ENCODE results near the gene RPL32. TPM values are rescaled to one million over a fixed set of nuclear protein-coding genes. Genes with fewer than 3 reads are reported as not detected.

RPL32 gene
- total RNA-seq, 1 experiment from 2014 or later: 1,643 TPM

DNA sequence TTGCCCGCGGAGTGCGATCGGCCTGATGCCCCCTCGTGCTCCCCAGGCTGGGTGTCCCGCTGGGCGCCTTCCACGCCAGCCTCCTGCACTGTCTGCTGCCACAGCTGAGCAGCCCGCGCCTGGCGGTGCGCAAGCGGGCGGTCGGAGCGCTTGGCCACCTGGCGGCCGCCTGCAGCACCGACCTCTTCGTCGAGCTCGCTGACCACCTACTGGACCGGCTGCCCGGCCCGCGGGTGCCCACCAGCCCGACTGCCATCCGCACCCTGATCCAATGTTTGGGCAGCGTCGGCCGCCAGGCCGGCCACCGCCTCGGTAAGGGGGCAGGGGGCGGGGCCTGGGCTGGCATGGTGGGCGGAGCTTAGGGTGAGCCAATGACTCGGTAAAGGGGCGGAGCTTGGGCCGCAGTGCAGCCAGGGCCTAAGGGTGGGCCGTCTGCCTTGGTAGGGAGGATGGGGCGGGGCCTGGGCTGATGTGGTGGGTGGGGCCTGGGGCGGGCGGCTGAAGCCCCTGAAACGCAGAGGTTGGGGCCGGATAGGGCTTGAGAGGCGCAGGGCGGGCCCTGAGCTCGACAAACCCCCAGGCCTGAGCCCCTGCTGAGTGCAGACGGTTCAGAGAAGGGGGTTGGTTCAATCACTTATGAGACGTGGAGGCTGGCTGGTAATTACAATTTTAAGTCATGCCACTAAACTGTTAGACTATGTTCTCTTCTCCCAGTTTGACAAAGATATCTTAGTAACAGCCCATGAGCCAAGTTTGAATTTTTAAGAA lies 31.2 kb downstream of the RPL32 start:
- peak; percentile 99 for DNase-seq (ENCODE audit: low spot score)
- Mint-ChIP-seq H3K27ac (peak overlapping the region; percentile 63; the same call in 1 of the 2 replicates), H3K4me1 (peaks cover 13% of the 10 kb centered on the region), H3K9me3 (no peaks in the 10 kb centered on the region), H3K27me3 (ENCODE audit: low read depth) (no peaks in the 10 kb centered on the region; the same call in 1 of the 2 replicates), H3K36me3 (no peaks in the 10 kb centered on the region; the same call in 1 of the 2 replicates), H3K4me3 (peak overlapping the region; percentile 61)
- ChIA-PET POLR2A (interaction anchor here (0.6 to 1.2 kb wide), 5 partner anchors 14 to 115 kb away, joined by 3 to 6 read pairs (median 3); partner anchors contain the start of genes CAND2 and RPL32), CTCF (interaction anchor here (0.6 to 4.3 kb wide), 38 partner anchors 9 to 419 kb away, joined by 3 to 62 read pairs (median 4); partner anchors contain the start of genes CAND2, MKRN2OS, RAF1 and RPL32)
- peak; percentile 99 for ATAC-seq
- TF ChIP-seq CBFB (CRISPR knock-in tag; IDR thresholded peaks at IDR 0.05; ENCODE audit: low read depth) (no peak), ZNF423 (CRISPR knock-in tag; IDR thresholded peaks at IDR 0.05) (peak; percentile 70), CREM (CRISPR knock-in tag; IDR thresholded peaks at IDR 0.05) (0 out of 2 replicates have a peak, but pooled peaks have one; percentile 41), ESRRA (CRISPR knock-in tag; IDR thresholded peaks at IDR 0.05; ENCODE audit: borderline replicate concordance) (peak; percentile 69; the same call in 1 of the 2 replicates), SP1 (CRISPR knock-in tag; conservative IDR thresholded peaks at IDR 0.05) (0 out of 2 replicates have a peak, but pooled peaks have one; percentile 53), SOX15 (CRISPR knock-in tag; IDR thresholded peaks at IDR 0.05) (no peak), GABPB1 (CRISPR knock-in tag; IDR thresholded peaks at IDR 0.05) (peak; percentile 26; the same call in 1 of the 2 replicates), TEAD1 (CRISPR knock-in tag; IDR thresholded peaks at IDR 0.05) (0 out of 2 replicates have a peak, but pooled peaks have one; percentile 42), KAT7 (CRISPR knock-in tag; IDR thresholded peaks at IDR 0.05; ENCODE audit: borderline replicate concordance) (0 out of 2 replicates have a peak, but pooled peaks have one; percentile 40), ELF4 (CRISPR knock-in tag; IDR thresholded peaks at IDR 0.05; ENCODE audit: low read depth) (no peak)
- TF ChIP-seq, protein P1, sequence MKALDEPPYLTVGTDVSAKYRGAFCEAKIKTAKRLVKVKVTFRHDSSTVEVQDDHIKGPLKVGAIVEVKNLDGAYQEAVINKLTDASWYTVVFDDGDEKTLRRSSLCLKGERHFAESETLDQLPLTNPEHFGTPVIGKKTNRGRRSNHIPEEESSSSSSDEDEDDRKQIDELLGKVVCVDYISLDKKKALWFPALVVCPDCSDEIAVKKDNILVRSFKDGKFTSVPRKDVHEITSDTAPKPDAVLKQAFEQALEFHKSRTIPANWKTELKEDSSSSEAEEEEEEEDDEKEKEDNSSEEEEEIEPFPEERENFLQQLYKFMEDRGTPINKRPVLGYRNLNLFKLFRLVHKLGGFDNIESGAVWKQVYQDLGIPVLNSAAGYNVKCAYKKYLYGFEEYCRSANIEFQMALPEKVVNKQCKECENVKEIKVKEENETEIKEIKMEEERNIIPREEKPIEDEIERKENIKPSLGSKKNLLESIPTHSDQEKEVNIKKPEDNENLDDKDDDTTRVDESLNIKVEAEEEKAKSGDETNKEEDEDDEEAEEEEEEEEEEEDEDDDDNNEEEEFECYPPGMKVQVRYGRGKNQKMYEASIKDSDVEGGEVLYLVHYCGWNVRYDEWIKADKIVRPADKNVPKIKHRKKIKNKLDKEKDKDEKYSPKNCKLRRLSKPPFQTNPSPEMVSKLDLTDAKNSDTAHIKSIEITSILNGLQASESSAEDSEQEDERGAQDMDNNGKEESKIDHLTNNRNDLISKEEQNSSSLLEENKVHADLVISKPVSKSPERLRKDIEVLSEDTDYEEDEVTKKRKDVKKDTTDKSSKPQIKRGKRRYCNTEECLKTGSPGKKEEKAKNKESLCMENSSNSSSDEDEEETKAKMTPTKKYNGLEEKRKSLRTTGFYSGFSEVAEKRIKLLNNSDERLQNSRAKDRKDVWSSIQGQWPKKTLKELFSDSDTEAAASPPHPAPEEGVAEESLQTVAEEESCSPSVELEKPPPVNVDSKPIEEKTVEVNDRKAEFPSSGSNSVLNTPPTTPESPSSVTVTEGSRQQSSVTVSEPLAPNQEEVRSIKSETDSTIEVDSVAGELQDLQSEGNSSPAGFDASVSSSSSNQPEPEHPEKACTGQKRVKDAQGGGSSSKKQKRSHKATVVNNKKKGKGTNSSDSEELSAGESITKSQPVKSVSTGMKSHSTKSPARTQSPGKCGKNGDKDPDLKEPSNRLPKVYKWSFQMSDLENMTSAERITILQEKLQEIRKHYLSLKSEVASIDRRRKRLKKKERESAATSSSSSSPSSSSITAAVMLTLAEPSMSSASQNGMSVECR (CRISPR knock-in tag; IDR thresholded peaks at IDR 0.05; ENCODE audit: borderline replicate concordance): peak; percentile 45; the same call in 1 of the 2 replicates
- TF ChIP-seq, protein P2, sequence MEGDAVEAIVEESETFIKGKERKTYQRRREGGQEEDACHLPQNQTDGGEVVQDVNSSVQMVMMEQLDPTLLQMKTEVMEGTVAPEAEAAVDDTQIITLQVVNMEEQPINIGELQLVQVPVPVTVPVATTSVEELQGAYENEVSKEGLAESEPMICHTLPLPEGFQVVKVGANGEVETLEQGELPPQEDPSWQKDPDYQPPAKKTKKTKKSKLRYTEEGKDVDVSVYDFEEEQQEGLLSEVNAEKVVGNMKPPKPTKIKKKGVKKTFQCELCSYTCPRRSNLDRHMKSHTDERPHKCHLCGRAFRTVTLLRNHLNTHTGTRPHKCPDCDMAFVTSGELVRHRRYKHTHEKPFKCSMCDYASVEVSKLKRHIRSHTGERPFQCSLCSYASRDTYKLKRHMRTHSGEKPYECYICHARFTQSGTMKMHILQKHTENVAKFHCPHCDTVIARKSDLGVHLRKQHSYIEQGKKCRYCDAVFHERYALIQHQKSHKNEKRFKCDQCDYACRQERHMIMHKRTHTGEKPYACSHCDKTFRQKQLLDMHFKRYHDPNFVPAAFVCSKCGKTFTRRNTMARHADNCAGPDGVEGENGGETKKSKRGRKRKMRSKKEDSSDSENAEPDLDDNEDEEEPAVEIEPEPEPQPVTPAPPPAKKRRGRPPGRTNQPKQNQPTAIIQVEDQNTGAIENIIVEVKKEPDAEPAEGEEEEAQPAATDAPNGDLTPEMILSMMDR (IDR thresholded peaks at IDR 0.05): peak; percentile 59
- TF ChIP-seq, protein P3, sequence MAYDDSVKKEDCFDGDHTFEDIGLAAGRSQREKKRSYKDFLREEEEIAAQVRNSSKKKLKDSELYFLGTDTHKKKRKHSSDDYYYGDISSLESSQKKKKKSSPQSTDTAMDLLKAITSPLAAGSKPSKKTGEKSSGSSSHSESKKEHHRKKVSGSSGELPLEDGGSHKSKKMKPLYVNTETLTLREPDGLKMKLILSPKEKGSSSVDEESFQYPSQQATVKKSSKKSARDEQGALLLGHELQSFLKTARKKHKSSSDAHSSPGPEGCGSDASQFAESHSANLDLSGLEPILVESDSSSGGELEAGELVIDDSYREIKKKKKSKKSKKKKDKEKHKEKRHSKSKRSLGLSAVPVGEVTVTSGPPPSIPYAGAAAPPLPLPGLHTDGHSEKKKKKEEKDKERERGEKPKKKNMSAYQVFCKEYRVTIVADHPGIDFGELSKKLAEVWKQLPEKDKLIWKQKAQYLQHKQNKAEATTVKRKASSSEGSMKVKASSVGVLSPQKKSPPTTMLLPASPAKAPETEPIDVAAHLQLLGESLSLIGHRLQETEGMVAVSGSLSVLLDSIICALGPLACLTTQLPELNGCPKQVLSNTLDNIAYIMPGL (CRISPR knock-in tag; IDR thresholded peaks at IDR 0.05): peak; percentile 47; the same call in 1 of the 2 replicates
- TF ChIP-seq, protein P4, sequence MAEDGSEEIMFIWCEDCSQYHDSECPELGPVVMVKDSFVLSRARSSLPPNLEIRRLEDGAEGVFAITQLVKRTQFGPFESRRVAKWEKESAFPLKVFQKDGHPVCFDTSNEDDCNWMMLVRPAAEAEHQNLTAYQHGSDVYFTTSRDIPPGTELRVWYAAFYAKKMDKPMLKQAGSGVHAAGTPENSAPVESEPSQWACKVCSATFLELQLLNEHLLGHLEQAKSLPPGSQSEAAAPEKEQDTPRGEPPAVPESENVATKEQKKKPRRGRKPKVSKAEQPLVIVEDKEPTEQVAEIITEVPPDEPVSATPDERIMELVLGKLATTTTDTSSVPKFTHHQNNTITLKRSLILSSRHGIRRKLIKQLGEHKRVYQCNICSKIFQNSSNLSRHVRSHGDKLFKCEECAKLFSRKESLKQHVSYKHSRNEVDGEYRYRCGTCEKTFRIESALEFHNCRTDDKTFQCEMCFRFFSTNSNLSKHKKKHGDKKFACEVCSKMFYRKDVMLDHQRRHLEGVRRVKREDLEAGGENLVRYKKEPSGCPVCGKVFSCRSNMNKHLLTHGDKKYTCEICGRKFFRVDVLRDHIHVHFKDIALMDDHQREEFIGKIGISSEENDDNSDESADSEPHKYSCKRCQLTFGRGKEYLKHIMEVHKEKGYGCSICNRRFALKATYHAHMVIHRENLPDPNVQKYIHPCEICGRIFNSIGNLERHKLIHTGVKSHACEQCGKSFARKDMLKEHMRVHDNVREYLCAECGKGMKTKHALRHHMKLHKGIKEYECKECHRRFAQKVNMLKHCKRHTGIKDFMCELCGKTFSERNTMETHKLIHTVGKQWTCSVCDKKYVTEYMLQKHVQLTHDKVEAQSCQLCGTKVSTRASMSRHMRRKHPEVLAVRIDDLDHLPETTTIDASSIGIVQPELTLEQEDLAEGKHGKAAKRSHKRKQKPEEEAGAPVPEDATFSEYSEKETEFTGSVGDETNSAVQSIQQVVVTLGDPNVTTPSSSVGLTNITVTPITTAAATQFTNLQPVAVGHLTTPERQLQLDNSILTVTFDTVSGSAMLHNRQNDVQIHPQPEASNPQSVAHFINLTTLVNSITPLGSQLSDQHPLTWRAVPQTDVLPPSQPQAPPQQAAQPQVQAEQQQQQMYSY (CRISPR knock-in tag; IDR thresholded peaks at IDR 0.05): no peak
- TF ChIP-seq, protein P5, sequence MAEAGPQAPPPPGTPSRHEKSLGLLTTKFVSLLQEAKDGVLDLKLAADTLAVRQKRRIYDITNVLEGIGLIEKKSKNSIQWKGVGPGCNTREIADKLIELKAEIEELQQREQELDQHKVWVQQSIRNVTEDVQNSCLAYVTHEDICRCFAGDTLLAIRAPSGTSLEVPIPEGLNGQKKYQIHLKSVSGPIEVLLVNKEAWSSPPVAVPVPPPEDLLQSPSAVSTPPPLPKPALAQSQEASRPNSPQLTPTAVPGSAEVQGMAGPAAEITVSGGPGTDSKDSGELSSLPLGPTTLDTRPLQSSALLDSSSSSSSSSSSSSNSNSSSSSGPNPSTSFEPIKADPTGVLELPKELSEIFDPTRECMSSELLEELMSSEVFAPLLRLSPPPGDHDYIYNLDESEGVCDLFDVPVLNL (CRISPR knock-in tag; IDR thresholded peaks at IDR 0.05; ENCODE audit: borderline replicate concordance, low read depth): no peak
- TF ChIP-seq, protein P6, sequence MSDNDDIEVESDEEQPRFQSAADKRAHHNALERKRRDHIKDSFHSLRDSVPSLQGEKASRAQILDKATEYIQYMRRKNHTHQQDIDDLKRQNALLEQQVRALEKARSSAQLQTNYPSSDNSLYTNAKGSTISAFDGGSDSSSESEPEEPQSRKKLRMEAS (CRISPR knock-in tag; IDR thresholded peaks at IDR 0.05): peak; percentile 47; the same call in 1 of the 2 replicates
